Pericardium fibroblast (primary cell): Measurements from ENCODE around the gene GCC2. TPM values are rescaled to one million over a fixed set of nuclear protein-coding genes. Genes with fewer than 3 reads are reported as not detected.

Source experiments
- total RNA-seq: library from RNA; depleted of rRNA; stranded (reverse); fragments of >200 nt; gene quantifications from 2 replicates; pipeline ENCODE4 v1.2.3, GENCODE V29; 2015

Gene GCC2, protein sequence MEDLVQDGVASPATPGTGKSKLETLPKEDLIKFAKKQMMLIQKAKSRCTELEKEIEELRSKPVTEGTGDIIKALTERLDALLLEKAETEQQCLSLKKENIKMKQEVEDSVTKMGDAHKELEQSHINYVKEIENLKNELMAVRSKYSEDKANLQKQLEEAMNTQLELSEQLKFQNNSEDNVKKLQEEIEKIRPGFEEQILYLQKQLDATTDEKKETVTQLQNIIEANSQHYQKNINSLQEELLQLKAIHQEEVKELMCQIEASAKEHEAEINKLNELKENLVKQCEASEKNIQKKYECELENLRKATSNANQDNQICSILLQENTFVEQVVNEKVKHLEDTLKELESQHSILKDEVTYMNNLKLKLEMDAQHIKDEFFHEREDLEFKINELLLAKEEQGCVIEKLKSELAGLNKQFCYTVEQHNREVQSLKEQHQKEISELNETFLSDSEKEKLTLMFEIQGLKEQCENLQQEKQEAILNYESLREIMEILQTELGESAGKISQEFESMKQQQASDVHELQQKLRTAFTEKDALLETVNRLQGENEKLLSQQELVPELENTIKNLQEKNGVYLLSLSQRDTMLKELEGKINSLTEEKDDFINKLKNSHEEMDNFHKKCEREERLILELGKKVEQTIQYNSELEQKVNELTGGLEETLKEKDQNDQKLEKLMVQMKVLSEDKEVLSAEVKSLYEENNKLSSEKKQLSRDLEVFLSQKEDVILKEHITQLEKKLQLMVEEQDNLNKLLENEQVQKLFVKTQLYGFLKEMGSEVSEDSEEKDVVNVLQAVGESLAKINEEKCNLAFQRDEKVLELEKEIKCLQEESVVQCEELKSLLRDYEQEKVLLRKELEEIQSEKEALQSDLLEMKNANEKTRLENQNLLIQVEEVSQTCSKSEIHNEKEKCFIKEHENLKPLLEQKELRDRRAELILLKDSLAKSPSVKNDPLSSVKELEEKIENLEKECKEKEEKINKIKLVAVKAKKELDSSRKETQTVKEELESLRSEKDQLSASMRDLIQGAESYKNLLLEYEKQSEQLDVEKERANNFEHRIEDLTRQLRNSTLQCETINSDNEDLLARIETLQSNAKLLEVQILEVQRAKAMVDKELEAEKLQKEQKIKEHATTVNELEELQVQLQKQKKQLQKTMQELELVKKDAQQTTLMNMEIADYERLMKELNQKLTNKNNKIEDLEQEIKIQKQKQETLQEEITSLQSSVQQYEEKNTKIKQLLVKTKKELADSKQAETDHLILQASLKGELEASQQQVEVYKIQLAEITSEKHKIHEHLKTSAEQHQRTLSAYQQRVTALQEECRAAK (N-terminal part only)
- 7.7 and 18.0 TPM in 2 replicates for total RNA-seq

DNA sequence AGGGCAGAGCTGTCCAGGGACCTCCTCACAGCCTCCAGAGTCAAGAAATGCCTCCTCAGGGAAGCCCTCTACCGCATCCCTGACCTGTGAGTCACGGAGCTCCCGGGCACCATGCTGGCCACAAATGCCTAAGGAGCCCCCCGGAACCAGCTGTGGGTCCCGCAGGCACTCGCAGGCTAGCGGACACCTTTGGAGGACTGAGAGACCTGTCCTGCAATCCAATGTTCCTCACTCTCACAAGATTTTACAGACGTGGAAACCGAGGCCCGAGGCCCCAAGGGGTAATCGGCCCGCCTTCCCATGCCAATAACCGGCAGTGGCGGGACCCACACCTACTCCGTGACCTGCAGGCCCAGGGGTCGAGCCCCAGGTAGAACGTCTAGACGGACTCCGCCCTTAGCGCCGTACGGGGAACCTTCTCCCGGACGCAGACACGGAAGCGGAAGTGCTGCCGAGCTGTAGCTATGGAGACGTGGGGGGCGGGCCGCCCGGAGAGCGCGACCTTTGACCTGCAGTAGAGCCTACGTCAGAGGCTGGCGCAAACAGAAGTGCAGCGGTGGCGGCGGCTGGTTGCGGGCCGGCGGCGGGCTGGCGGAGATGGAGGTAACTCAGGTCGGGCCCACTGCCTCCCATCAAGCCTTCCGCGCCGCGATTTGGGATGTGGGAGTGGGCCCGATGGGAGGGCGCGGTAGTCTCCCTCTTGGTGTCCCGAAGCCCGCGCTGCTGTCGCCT lies at the start of gene GCC2:
GCC2 (plus strand) TSS at position 529 of the 732 bp plus-strand sequence; CDS start at position 598, 69 bp downstream.

DNA sequence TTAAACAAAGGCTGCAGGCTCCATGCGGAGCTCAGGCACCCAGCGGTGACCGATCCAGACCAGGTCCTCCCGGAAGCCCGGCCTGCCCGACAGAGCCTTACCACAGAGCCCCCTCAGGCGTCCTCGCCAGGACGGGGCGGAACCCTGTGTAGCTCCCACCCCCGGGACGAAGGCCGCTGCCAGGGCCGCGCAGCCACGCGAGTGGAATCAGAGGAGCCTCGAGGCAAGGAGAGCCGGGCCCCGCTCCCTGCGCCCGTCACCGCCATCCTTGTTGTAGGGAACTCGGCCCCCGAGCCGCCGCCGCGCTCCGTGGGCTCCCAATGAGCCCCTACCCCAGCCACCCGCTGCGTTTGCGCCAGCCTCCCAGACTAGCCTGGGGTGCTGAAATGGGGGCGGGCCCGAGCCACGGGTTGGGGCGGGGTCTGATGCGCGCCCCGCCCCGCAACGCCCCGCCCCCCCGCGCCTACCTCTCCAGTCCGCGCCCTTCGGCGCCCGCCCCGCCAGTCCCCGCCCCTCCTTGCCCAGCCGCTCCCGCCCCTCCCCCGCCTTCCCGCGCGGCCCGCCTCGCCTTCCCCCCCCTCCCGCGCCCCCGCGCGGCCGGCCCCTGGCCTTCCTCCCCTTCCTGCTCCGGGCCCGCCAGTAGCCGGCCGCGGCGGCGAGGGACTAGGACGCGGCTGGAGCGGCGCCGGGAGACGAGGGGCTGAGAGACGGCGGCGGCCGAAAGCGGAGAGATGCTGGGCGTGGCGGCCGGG lies 85.0 kb downstream of the GCC2 start, which contains the start of gene LIMS1:
LIMS1 (plus strand) TSS at position 639 of the 752 bp plus-strand sequence; CDS start at position 732, 93 bp downstream.

Other genes starting within 250 kb of the GCC2 start
- gene SULT1C3, start 209.2 kb upstream of the GCC2 start, total RNA-seq: not detected in 2 replicates
- gene SULT1C2, start 160.3 kb upstream of the GCC2 start, total RNA-seq: not detected in 2 replicates
- gene SULT1C4, start 71.3 kb upstream of the GCC2 start, total RNA-seq: not detected in 2 replicates
- gene LIMS1, start 85.3 kb downstream of the GCC2 start, total RNA-seq: 38.2 and 59.5 TPM in 2 replicates